ENCODE data around the gene KLHL7. TPM values are rescaled to one million over a fixed set of nuclear protein-coding genes. Genes with fewer than 3 reads are reported as not detected.

The KLHL7 gene
- 88.1 and 90.6 TPM in 2 replicates for total RNA-seq (2014; rRNA removed; shearing (Covaris generic))

DNA sequence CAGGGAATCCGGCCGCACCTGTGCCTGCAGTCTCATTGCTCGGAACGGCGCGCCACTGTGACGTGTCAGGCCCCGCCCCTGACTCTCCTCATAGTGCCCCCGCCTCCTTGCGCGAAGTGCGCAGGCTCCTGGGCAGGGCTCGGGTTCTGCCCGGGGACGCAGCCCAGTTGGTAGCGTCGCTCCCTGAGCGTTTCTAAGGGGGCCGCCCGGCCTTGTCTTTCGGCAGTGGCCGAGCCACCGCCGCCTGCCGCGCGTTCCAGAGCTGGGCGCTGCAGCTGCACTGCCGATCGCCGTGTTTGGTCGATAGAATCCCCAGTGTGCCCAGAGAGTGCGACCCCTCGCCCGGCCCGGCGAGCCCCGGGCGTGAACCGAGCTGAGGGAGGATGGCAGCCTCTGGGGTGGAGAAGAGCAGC is at the start of gene KLHL7:
KLHL7 (plus strand) TSS at position 142 of the 413 bp plus-strand sequence; CDS start at position 384, 242 bp downstream.
- peak; percentile 96 for DNase-seq
- Histone ChIP-seq H3K27me3 (ENCODE audit: control insufficient read depth, insufficient read depth, low read length) (no peaks in the 10 kb centered on the region), H3K36me3 (replicated peaks; ENCODE audit: control insufficient read depth, insufficient read depth, low read length) (no peaks in the 10 kb centered on the region), H3K4me3 (ENCODE audit: insufficient read depth, low read depth, low read length) (peak within 1 kb of the TSS; percentile 88)

DNA sequence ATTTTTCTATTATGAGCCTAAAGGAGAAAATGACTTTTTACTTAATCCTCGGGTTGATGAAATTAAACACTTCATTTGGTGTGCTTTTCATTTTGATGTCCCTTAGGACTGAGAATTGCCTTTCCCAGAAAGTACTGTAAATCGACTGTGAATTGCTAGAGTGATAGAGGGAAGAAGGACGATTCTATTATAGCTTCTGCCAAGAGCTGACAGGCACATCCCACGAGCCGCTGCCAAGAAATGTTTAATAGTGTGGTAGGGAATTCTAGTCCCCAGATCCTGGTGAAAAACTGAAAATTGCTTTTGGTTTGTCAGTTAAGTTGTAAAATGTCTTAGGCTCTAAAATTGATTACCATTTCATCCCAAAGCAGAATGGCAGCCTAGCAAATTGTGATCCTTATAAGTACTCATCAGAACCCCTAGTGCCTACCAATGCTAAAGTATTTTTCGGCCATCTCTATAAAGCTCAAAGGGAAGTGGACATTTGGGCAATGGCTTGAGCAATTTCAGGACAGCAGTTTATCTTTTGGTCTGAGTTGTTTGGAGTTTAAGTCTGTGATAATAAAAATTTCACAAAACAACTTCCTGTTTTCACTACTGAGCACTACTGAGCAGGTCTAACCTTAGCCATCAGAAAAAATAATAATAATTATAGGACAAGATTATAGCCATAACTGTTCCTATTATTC is 47.0 kb upstream of the KLHL7 start:
- Histone ChIP-seq H3K4me3 (ENCODE audit: insufficient read depth, low read depth, low read length) (no peak overlapping the region), H3K27me3 (ENCODE audit: control insufficient read depth, insufficient read depth, low read length) (no peaks in the 10 kb centered on the region), H3K36me3 (replicated peaks; ENCODE audit: control insufficient read depth, insufficient read depth, low read length) (no peaks in the 10 kb centered on the region)
- DNase-seq, result no peak

DNA sequence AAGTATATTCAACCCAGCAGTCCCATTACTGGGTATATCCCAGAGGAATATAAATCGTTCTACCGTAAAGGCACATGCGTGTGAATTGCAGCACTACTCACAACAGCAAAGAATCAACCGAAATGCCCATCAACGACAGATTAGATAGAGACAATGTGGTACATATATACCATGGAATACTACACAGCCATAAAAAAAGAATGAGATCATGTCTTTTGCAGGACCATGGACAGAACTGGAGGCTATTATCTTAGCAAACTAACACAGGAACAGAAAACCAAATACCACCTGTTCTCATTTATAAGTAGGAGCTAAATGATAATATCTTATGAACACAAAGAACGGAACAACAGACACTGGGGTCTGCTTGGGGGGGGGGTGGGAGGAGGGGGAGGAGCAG is 44.3 kb upstream of the KLHL7 start:
- Histone ChIP-seq H3K27me3 (ENCODE audit: control insufficient read depth, insufficient read depth, low read length) (no peaks in the 10 kb centered on the region), H3K4me3 (ENCODE audit: insufficient read depth, low read depth, low read length) (no peak overlapping the region), H3K36me3 (replicated peaks; ENCODE audit: control insufficient read depth, insufficient read depth, low read length) (no peaks in the 10 kb centered on the region)
- no peak for DNase-seq

DNA sequence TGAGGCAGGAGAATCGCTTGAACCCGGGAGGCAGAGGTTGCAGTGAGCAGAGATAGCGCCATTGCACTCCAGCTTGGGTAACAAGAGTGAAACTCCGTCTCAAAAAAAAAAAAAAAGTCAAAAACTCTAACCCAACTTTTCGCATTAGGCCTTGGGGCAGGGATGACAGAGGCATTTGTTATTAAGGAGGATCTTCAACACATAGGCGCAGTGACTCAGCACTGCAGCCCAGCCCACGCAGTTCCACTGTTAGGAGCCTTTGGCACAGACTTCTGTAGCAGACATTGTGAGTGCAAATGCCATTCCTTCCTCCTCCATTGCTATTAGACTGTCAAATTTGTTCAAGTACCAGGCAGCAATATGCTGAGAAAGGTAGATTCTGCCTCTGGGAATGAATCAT is 43.1 kb upstream of the KLHL7 start:
- Histone ChIP-seq H3K4me3 (ENCODE audit: insufficient read depth, low read depth, low read length) (no peak overlapping the region), H3K27me3 (ENCODE audit: control insufficient read depth, insufficient read depth, low read length) (no peaks in the 10 kb centered on the region), H3K36me3 (replicated peaks; ENCODE audit: control insufficient read depth, insufficient read depth, low read length) (no peaks in the 10 kb centered on the region)
- no peak for DNase-seq

- Histone ChIP-seq H3K4me3 (ENCODE audit: insufficient read depth, low read depth, low read length) (no peak overlapping the region), H3K36me3 (replicated peaks; ENCODE audit: control insufficient read depth, insufficient read depth, low read length) (no peaks in the 10 kb centered on the region), H3K27me3 (ENCODE audit: control insufficient read depth, insufficient read depth, low read length) (no peaks in the 10 kb centered on the region)
- DNase-seq, result no peak
Observed at GRCh38 chr7:23065974-23066373, 39.6 kb upstream of the KLHL7 start.

DNA sequence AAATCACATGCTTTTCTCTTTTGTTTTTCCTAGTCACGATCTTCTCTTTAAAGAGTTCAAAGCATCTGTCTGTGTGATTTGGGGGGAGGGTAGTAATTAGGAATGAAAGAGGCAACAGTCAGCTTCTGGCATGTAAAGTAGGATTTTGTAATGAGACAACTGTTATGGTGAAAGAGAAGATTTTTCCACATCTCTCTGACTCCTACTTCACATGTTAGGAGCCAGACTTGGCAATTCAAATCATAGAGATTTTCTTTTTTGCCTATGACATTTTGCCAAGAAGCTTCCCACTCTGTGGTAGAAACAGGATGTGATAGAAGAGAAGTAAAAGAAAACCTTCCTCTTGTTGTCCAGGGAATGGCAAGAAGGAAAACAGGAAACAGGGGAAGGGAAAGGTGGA is 38.3 kb upstream of the KLHL7 start:
- H3K36me3 ChIP-seq (replicated peaks; ENCODE audit: control insufficient read depth, insufficient read depth, low read length), result no peaks in the 10 kb centered on the region
- no peak for DNase-seq
- H3K4me3 ChIP-seq (ENCODE audit: insufficient read depth, low read depth, low read length), result no peak overlapping the region
- H3K27me3 ChIP-seq (ENCODE audit: control insufficient read depth, insufficient read depth, low read length), result no peaks in the 10 kb centered on the region

DNA sequence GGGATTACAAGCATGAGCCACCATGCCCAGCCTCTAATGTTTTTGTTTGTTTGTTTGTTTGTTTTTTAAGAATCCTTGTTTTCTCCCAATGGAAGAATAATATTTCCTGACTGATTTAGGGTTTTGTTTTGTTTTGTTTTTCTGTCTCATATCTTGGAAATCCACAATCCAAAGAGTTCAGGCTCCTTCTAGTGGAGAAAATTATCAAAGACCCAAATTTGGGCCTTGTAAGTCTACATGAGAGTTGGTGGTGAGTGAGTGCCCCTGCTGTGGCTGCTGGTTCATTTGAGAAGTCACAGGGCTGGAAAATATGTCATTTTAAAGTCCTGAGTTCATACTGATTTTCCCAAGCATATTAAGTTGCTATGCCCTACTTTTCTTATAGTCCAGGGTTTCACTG is 33.5 kb upstream of the KLHL7 start:
- no peak overlapping the region for H3K4me3 ChIP-seq (ENCODE audit: insufficient read depth, low read depth, low read length)
- DNase-seq, result no peak
- H3K27me3 ChIP-seq (ENCODE audit: control insufficient read depth, insufficient read depth, low read length), result no peaks in the 10 kb centered on the region
- no peaks in the 10 kb centered on the region for H3K36me3 ChIP-seq (replicated peaks; ENCODE audit: control insufficient read depth, insufficient read depth, low read length)

- no peaks in the 10 kb centered on the region for H3K36me3 ChIP-seq (replicated peaks; ENCODE audit: control insufficient read depth, insufficient read depth, low read length)
- no peaks in the 10 kb centered on the region for H3K27me3 ChIP-seq (ENCODE audit: control insufficient read depth, insufficient read depth, low read length)
- peak; percentile 18 for DNase-seq
- no peak overlapping the region for H3K4me3 ChIP-seq (ENCODE audit: insufficient read depth, low read depth, low read length)
Observed at GRCh38 chr7:23072922-23073321, 32.7 kb upstream of the KLHL7 start.

DNA sequence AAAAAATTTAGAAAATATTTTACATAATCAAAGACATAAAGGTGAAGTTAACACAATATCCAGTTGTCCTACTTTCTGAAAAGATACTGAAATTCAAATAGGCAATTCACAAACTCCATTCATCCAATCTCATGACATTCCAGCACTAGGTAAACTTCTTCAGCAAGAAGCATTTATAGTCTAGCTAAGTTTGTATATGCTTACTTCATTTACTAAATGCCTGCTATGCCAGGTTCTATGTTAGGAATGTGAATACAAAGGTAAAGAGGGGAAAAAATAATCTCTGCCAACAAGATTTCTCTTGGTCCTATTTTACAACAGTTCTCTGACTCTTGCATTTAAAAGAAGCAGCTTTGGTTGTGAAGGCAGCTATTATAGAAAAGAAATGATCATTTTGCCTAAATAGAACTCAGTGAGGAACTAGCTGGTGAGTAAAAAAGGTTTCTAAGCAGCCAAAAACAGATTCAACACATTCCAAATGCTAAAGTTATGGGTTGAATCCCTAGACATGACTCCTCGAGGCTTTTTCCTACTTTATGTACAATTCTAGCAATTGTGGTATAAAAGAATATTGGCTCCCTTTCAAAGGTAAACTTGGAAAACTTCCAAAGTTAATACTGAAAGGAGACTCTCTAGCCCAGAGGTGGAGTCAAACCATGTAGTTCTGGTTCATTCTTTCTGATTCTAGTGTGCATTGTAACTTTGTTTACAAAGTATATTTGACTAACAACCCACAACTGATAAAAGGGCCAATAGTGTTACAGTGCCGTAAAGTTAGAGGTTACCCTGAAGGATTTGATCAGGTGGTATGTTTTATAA is 30.9 kb upstream of the KLHL7 start:
- Histone ChIP-seq H3K36me3 (replicated peaks; ENCODE audit: control insufficient read depth, insufficient read depth, low read length) (no peaks in the 10 kb centered on the region), H3K4me3 (ENCODE audit: insufficient read depth, low read depth, low read length) (no peak overlapping the region), H3K27me3 (ENCODE audit: control insufficient read depth, insufficient read depth, low read length) (no peaks in the 10 kb centered on the region)
- DNase-seq, result no peak

DNA sequence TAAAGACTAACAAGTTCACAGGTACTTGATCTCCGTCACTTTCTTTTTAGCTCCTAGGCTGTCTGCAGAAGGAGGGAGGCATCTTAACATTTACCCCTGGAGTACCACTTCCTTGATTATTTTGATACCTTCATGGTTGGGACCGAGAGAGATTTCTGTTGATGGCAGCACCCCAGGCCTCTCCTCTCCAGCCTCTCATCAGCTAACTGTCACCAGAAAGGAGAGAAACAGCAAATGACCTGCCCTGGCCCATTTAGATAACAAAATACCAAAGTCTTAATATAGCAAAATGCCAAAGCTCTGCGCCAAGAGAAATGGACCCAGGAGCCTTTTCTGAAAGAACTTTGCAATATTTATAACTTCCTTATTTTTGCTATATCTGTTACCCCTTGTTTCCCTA is 30.0 kb upstream of the KLHL7 start:
- DNase-seq, result no peak
- no peak overlapping the region for H3K4me3 ChIP-seq (ENCODE audit: insufficient read depth, low read depth, low read length)
- H3K36me3 ChIP-seq (replicated peaks; ENCODE audit: control insufficient read depth, insufficient read depth, low read length), result no peaks in the 10 kb centered on the region
- H3K27me3 ChIP-seq (ENCODE audit: control insufficient read depth, insufficient read depth, low read length), result no peaks in the 10 kb centered on the region

- DNase-seq, result no peak
- no peak overlapping the region for H3K4me3 ChIP-seq (ENCODE audit: insufficient read depth, low read depth, low read length)
- H3K36me3 ChIP-seq (replicated peaks; ENCODE audit: control insufficient read depth, insufficient read depth, low read length), result no peaks in the 10 kb centered on the region
- no peaks in the 10 kb centered on the region for H3K27me3 ChIP-seq (ENCODE audit: control insufficient read depth, insufficient read depth, low read length)
Observed at GRCh38 chr7:23076772-23077171, 28.8 kb upstream of the KLHL7 start.

GRCh38 chr7:23093111-23093510 is 12.5 kb upstream of the KLHL7 start:
- Histone ChIP-seq H3K4me3 (ENCODE audit: insufficient read depth, low read depth, low read length) (no peak overlapping the region), H3K36me3 (replicated peaks; ENCODE audit: control insufficient read depth, insufficient read depth, low read length) (no peaks in the 10 kb centered on the region), H3K27me3 (ENCODE audit: control insufficient read depth, insufficient read depth, low read length) (no peaks in the 10 kb centered on the region)
- DNase-seq, result no peak

DNA sequence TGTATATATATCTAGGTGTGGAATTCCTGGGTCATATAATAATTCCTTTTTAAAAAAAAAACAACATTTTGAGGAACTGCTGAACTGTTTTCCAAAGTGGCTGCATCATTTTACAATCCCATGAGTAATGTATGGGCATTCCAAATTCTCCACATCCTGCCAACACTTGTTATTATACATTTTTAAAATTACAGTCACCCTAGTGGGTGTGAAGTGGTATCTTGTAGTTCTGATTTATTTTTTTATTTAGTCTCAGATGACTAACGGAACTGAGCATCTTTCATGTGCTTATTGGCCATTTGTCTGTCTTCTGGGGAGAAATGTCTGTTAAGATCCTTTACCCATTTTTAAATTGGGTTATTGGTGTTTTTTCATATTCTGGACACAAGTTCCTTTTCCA is 12.0 kb upstream of the KLHL7 start:
- H3K4me3 ChIP-seq (ENCODE audit: insufficient read depth, low read depth, low read length), result no peak overlapping the region
- no peaks in the 10 kb centered on the region for H3K27me3 ChIP-seq (ENCODE audit: control insufficient read depth, insufficient read depth, low read length)
- no peaks in the 10 kb centered on the region for H3K36me3 ChIP-seq (replicated peaks; ENCODE audit: control insufficient read depth, insufficient read depth, low read length)
- no peak for DNase-seq

DNA sequence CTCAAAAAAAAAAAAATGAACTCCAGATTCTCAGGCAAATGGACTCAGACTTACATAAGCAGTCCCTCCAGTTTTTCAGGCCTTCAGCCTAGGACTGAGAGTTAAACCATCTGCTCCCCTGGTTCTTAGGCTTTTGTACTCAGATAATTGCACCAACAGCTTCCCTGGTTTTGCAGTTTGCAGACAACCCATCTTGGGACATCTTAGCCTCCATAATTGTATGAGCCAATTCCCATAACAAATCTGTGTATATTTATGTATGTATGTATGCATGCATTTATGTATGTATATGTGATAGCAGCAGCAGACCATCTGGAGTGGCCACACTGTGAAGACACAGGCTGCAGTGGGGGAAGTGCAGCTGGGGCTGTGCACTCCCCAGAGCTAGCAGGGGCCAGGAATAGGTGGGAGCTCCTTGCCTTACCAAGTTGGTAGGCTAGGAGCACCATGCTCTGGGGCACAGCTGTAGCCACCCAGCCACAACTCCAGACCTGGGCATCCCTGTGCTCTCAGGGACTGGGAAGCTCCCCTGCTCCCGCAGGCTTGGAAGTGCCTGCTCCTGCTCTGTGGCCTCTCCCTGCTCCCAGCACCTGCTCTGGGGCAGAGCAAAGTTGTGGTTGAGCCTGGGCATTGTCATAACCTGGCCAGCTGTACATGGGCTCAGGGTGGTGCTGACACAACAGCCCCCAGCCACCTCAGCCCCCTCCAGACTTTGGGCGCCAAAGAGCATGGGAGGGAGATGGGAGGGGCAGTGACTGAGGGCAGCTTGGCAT is 8.9 kb upstream of the KLHL7 start:
- DNase-seq, result no peak
- Histone ChIP-seq H3K27me3 (ENCODE audit: control insufficient read depth, insufficient read depth, low read length) (no peaks in the 10 kb centered on the region), H3K4me3 (ENCODE audit: insufficient read depth, low read depth, low read length) (no peak overlapping the region), H3K36me3 (replicated peaks; ENCODE audit: control insufficient read depth, insufficient read depth, low read length) (no peaks in the 10 kb centered on the region)

DNA sequence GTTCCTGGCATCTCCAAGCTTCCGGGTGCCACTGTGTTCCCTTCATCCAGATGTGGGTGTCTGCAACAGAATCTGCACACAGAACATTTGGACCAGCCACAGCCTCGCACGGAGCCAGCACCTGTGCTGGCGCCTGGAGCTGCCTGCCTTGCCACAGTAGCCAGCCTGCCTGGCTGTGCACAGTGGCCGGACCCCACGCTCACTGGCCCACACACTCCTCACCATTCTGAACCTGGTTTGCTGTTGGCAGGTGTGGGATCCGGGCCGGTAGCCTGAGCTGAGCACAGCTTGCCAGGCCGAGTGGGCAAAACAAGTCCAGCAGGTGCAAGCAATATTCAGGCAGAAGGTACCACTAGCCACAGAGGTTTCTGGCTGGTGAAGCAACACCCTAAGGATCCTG is 7.6 kb upstream of the KLHL7 start:
- H3K4me3 ChIP-seq (ENCODE audit: insufficient read depth, low read depth, low read length), result no peak overlapping the region
- no peak for DNase-seq
- H3K27me3 ChIP-seq (ENCODE audit: control insufficient read depth, insufficient read depth, low read length), result no peaks in the 10 kb centered on the region
- no peaks in the 10 kb centered on the region for H3K36me3 ChIP-seq (replicated peaks; ENCODE audit: control insufficient read depth, insufficient read depth, low read length)

Measured in H7 (cell line).